Tibial nerve (tissue), 4 donors: ENCODE data around the gene NT5C2.

Experiments
- EP300 ChIP-seq, 2 donors: sonication (generic); formaldehyde crosslinking; IDR thresholded peaks; one replicate each; pipeline ENCODE4 v1.6.1; 2017; ENCODE audit warnings: antibody characterized with exemption in 2 of 2, mild to moderate bottlenecking in 1 of 2
- POLR2A ChIP-seq, 2 donors: fragments of 450-650 bp; IDR thresholded peaks; one replicate each; pipeline ENCODE4 v1.6.1; 2017; ENCODE audit warnings: antibody characterized with exemption in 2 of 2, mild to moderate bottlenecking in 2 of 2, moderate library complexity in 2 of 2
- TF ChIP-seq, protein P1 (sequence below), 5 experiments: fragments of 200-600 bp in 3 of 5; fragments of 450-650 bp in 2 of 5; sonication (generic) in 3 of 5; IDR thresholded peaks; one replicate each; pipeline ENCODE4 v1.5.1; 2016 to 2019; ENCODE audit warnings: antibody characterized with exemption in 5 of 5, mild to moderate bottlenecking in 3 of 5, moderate library complexity in 2 of 5

DNA sequence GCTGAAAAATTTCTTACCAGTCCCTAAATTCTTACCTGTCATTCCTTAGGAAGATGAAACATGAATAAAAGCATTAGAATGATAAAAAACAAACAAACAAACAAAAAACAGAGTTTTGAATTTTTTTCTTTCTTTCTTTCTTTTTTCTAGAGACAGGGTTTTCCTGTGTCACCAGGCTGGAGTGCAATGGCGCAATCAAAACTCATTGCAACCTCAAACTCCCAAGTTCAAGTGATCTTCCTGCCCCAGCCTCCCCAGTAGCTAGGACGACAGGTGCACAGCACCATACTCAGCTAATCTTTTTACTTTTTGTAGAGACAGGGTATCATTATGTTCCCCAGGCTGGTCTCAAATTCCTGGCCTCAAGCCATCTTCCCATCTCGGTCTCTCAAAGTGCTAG is 26.5 kb downstream of the NT5C2 start:
- TF ChIP-seq, protein P1, sequence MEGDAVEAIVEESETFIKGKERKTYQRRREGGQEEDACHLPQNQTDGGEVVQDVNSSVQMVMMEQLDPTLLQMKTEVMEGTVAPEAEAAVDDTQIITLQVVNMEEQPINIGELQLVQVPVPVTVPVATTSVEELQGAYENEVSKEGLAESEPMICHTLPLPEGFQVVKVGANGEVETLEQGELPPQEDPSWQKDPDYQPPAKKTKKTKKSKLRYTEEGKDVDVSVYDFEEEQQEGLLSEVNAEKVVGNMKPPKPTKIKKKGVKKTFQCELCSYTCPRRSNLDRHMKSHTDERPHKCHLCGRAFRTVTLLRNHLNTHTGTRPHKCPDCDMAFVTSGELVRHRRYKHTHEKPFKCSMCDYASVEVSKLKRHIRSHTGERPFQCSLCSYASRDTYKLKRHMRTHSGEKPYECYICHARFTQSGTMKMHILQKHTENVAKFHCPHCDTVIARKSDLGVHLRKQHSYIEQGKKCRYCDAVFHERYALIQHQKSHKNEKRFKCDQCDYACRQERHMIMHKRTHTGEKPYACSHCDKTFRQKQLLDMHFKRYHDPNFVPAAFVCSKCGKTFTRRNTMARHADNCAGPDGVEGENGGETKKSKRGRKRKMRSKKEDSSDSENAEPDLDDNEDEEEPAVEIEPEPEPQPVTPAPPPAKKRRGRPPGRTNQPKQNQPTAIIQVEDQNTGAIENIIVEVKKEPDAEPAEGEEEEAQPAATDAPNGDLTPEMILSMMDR (IDR thresholded peaks at IDR 0.05) = no peak
- TF ChIP-seq EP300 (IDR thresholded peaks at IDR 0.05) = no peak
- TF ChIP-seq POLR2A (IDR thresholded peaks at IDR 0.05) = no peak
